ENCODE data around the gene NYAP2.

The NYAP2 gene

DNA sequence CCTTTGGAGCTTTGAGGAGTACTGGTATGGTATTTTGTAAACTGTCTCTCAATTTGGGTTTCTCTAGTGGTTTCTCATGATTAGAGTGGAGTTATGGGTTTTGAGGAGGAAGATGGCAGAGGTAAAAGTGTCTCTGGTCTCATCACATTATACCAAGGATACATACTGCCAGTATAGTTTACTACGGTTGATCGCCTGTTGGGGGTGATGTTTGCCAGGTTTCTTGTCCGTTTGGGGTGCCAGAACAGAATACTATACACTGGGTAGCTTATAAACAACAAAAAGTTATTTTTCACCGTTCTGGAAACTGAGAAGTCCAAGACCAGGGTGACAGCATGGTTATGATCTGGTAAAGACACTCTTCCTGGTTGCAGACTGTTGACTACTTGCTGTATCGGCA lies 293.7 kb downstream of the NYAP2 start:
- no peak overlapping the region for H3K4me3 ChIP-seq (ENCODE audit: low read depth, low read length)
- no peak for DNase-seq (ENCODE audit: low read depth)
- TF ChIP-seq, protein P1, sequence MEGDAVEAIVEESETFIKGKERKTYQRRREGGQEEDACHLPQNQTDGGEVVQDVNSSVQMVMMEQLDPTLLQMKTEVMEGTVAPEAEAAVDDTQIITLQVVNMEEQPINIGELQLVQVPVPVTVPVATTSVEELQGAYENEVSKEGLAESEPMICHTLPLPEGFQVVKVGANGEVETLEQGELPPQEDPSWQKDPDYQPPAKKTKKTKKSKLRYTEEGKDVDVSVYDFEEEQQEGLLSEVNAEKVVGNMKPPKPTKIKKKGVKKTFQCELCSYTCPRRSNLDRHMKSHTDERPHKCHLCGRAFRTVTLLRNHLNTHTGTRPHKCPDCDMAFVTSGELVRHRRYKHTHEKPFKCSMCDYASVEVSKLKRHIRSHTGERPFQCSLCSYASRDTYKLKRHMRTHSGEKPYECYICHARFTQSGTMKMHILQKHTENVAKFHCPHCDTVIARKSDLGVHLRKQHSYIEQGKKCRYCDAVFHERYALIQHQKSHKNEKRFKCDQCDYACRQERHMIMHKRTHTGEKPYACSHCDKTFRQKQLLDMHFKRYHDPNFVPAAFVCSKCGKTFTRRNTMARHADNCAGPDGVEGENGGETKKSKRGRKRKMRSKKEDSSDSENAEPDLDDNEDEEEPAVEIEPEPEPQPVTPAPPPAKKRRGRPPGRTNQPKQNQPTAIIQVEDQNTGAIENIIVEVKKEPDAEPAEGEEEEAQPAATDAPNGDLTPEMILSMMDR (IDR thresholded peaks at IDR 0.05; ENCODE audit: control insufficient read depth, extremely low read depth, insufficient read depth), result no peak

DNA sequence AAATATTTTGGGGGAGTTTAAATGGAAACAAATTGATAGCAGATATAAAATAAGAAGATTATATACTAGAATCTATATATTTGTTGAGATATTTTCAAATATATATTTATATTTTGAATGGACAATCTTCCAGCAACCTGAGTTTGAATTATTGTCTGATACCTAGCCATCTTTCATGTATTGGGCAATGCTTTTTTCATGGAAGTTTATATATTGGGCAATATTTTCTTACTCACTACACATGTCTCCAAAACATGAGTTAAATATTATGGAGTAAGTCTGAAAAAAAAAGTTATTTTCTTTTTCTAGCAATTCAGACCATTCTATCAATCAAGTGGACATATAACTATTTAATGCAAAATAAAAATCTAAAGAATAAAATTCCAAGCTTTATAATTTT lies 295.2 kb downstream of the NYAP2 start:
- no peak for DNase-seq (ENCODE audit: low read depth)
- H3K4me3 ChIP-seq (ENCODE audit: low read depth, low read length), result no peak overlapping the region
- TF ChIP-seq, protein P1 (IDR thresholded peaks at IDR 0.05; ENCODE audit: control insufficient read depth, extremely low read depth, insufficient read depth), result no peak

DNA sequence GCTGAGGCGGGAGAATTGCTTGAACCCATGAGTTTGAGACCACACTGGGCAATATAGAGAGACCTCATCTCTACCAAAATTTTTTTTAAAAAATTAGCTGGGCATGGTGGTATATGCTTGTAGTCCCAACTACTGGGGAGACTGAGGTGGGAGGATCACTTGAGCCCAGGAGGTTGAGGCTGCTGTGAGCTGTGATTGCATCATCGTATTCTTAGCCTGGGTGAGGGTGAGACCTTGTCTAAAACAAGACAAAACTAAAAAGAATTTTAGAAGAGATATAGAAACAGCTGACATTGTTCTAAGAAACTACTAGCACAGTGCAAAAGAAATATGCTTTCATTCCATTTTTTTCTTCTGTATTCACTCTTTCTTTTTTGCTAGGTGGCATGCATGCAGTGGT lies 298.4 kb downstream of the NYAP2 start:
- no peak for DNase-seq (ENCODE audit: low read depth)
- no peak overlapping the region for H3K4me3 ChIP-seq (ENCODE audit: low read depth, low read length)
- TF ChIP-seq, protein P1 (IDR thresholded peaks at IDR 0.05; ENCODE audit: control insufficient read depth, extremely low read depth, insufficient read depth), result no peak
